GM12878 (cell line): ENCODE measurements around the gene POLR3E. TPM values are rescaled to one million over a fixed set of nuclear protein-coding genes. Genes with fewer than 3 reads are reported as not detected.

Source experiments
- ATAC-seq: fragments of 200-7000 bp; cut with Tn5 transposase; 3 replicates; pipeline ENCODE4 v1.9.1; 2020; ENCODE audit warnings: mild to moderate bottlenecking, moderate library complexity
- BruUV-seq: library from RNA; stranded (reverse); fragments of 400-500 nt; replicated peaks from 2 replicates; lab custom pipeline; 2021; lab: Mats Ljungman, UMichigan
- CTCF ChIA-PET: fragments of 300-600 bp; sonication (Branson Sonifier 250); formaldehyde crosslinking; extraction: SDS; loops from one replicate; lab custom pipeline; 2021; ENCODE audit warnings: inconsistent platforms; lab: Yijun Ruan, JAX
- POLR2A ChIA-PET: fragments of 350-600 bp; formaldehyde crosslinking; extraction: SDS; loops from one replicate; lab custom pipeline; 2021; ENCODE audit warnings: inconsistent platforms; lab: Charles Lee
- RAD21 ChIA-PET: fragments of 300-600 bp; sonication (Branson Sonifier 250); formaldehyde crosslinking; loops from one replicate; lab custom pipeline; 2023; ENCODE audit warnings: antibody characterized with exemption; ENCODE audit not compliant: unreplicated experiment; lab: Charles Lee
- SMC1A ChIA-PET: fragments of 300-600 bp; sonication (Branson Sonifier 250); formaldehyde crosslinking; loops from one replicate; lab custom pipeline; 2023; ENCODE audit not compliant: unreplicated experiment, uncharacterized antibody; lab: Charles Lee
- DNase-seq: peaks from one replicate; pipeline ENCODE4 v3.0.0-alpha.2; 2011; ENCODE audit warnings: low read depth, low spot score
- FAIRE-seq: peaks from 3 replicates; lab custom pipeline; 2011; peaks lifted over from hg19 to GRCh38; lab: Jason Lieb, UNC
- H2AFZ ChIP-seq: 2 replicates; pipeline ENCODE4 v1.6.0; 2011; ENCODE audit warnings: low read depth, low read length, control low read depth; ENCODE audit not compliant: control insufficient read depth
- H3K27ac ChIP-seq: 2 replicates; pipeline ENCODE4 v1.5.1; 2011; ENCODE audit warnings: control low read depth; ENCODE audit not compliant: control insufficient read depth, insufficient read depth
- H3K27me3 ChIP-seq, 2 experiments: replicated peaks in 1 of 2; 2 replicates each; pipeline versions ENCODE4 v1.6.0 to v1.6.1; 2011; ENCODE audit warnings: low read length in 1 of 2; ENCODE audit not compliant: control insufficient read depth in 2 of 2, insufficient read depth in 2 of 2
- H3K36me3 ChIP-seq, 2 experiments: 2 replicates each; pipeline ENCODE4 v1.5.1; 2011; ENCODE audit warnings: low read length in 1 of 2; ENCODE audit not compliant: control insufficient read depth in 2 of 2, insufficient read depth in 2 of 2
- H3K4me1 ChIP-seq: 2 replicates; pipeline ENCODE4 v1.6.1; 2011; ENCODE audit warnings: mild to moderate bottlenecking, low read length, moderate library complexity, mixed read lengths; ENCODE audit not compliant: control insufficient read depth, insufficient read depth
- H3K4me2 ChIP-seq: 2 replicates; pipeline ENCODE4 v1.6.0; 2011; ENCODE audit warnings: control low read depth; ENCODE audit not compliant: control insufficient read depth, insufficient read depth
- H3K4me3 ChIP-seq: fragments of 200-600 bp; sonication (generic); 2 replicates; pipeline ENCODE4 v1.5.1; 2016
- H3K79me2 ChIP-seq: 2 replicates; pipeline ENCODE4 v1.6.0; 2011; ENCODE audit warnings: low read length; ENCODE audit not compliant: control insufficient read depth, insufficient read depth
- H3K9ac ChIP-seq: 2 replicates; pipeline ENCODE4 v1.8.0; 2011; ENCODE audit warnings: low read length, control low read depth, mixed read lengths; ENCODE audit not compliant: control insufficient read depth, insufficient read depth
- H3K9me3 ChIP-seq: replicated peaks from 3 replicates; pipeline ENCODE4 v1.5.1; 2011; ENCODE audit warnings: mild to moderate bottlenecking, low read length; ENCODE audit not compliant: control insufficient read depth, insufficient read depth
- H4K20me1 ChIP-seq: 2 replicates; pipeline ENCODE4 v1.6.0; 2011; ENCODE audit not compliant: control insufficient read depth, insufficient read depth
- ASH2L ChIP-seq: fragments of 300-600, 200-600 bp; sonication (generic); IDR thresholded peaks from 2 replicates; pipeline ENCODE4 v1.6.1; 2017; ENCODE audit warnings: low read depth, mild to moderate bottlenecking, borderline replicate concordance
- CBX5 ChIP-seq: sonication (generic); IDR thresholded peaks from 2 replicates; pipeline ENCODE4 v1.6.1; 2016; ENCODE audit warnings: low read depth, moderate library complexity, mild to moderate bottlenecking, inconsistent platforms
- CHD4 ChIP-seq: fragments of 200-600 bp; sonication (generic); IDR thresholded peaks from 2 replicates; pipeline ENCODE4 v1.6.1; 2016; ENCODE audit warnings: mild to moderate bottlenecking
- CREM ChIP-seq: IDR thresholded peaks from 2 replicates; pipeline ENCODE4 v1.6.1; 2014; ENCODE audit warnings: antibody characterized with exemption, low read depth
- JUND ChIP-seq: IDR thresholded peaks from 2 replicates; pipeline ENCODE4 v1.6.1; 2012; ENCODE audit warnings: low read depth, mild to moderate bottlenecking, low read length, improper control_type of control experiment, moderate library complexity
- KLF5 ChIP-seq: fragments of 450-650 bp; IDR thresholded peaks from 2 replicates; pipeline ENCODE4 v1.6.1; 2014; ENCODE audit warnings: mild to moderate bottlenecking; ENCODE audit not compliant: partially characterized antibody
- NR2C2 ChIP-seq: IDR thresholded peaks from 2 replicates; pipeline ENCODE4 v1.6.1; 2011; ENCODE audit warnings: borderline replicate concordance, low read depth; ENCODE audit not compliant: control insufficient read depth, insufficient read length
- NR2F1 ChIP-seq: fragments of 450-650 bp; conservative IDR thresholded peaks from 2 replicates; pipeline ENCODE4 v1.6.1; 2017; ENCODE audit warnings: mild to moderate bottlenecking
- POLR2AphosphoS5 ChIP-seq: IDR thresholded peaks from 2 replicates; pipeline ENCODE4 v1.6.1; 2011; ENCODE audit warnings: mild to moderate bottlenecking, low read length, inconsistent platforms
- POU2F2 ChIP-seq: IDR thresholded peaks from 3 replicates; pipeline ENCODE4 v1.6.1; 2011; ENCODE audit warnings: low read depth, mild to moderate bottlenecking, low read length, borderline replicate concordance
- RBBP5 ChIP-seq: fragments of 200-600 bp; sonication (generic); conservative IDR thresholded peaks from 2 replicates; pipeline ENCODE4 v1.6.1; 2016
- RELA ChIP-seq: fragments of 450-650 bp; IDR thresholded peaks from 2 replicates; pipeline ENCODE4 v1.8.0; 2014; ENCODE audit warnings: borderline replicate concordance; ENCODE audit not compliant: partially characterized antibody
- STAT1 ChIP-seq: fragments of 450-650 bp; conservative IDR thresholded peaks from 2 replicates; pipeline ENCODE4 v1.6.1; 2014; ENCODE audit warnings: antibody characterized with exemption, mild to moderate bottlenecking
- TCF7 ChIP-seq: IDR thresholded peaks from 2 replicates; pipeline ENCODE4 v1.6.1; 2014; ENCODE audit warnings: antibody characterized with exemption, borderline replicate concordance
- ZSCAN29 ChIP-seq: fragments of 450-650 bp; IDR thresholded peaks from 2 replicates; pipeline ENCODE4 v1.6.1; 2017; ENCODE audit warnings: mild to moderate bottlenecking, moderate library complexity
- WGBS: methylation state at CpG from one replicate; pipeline ENCODE4 v1.1.6; 2016; ENCODE audit warnings: low lambda C conversion rate; ENCODE audit not compliant: insufficient replicate concordance, insufficient coverage; ENCODE audit errors: missing lambda C conversion rate; 5-methylcytosine and 5-hydroxymethylcytosine counted together
- in situ Hi-C: fragments of 300-500 bp; cut with MboI; formaldehyde crosslinking; loops from 9 replicates; pipeline ENCODE4 v1.14.3; 2018; ENCODE audit warnings: mixed read lengths
- intact Hi-C: fragments of 100-400 bp; cut with micrococcal nuclease; formaldehyde crosslinking; loops from one replicate; pipeline ENCODE4 v1.14.2; 2022; ENCODE audit not compliant: unreplicated experiment
- polyA plus RNA-seq, 11 experiments: library from polyadenylated mRNA; depleted of rRNA in 4 of 11; unstranded in 6 of 11; stranded (reverse) in 5 of 11; fragments of >200 nt; fragmentation: Nextera tagmentation in 4 of 11; fragmentation: Illumina TruSeq in 1 of 11; extraction: Ambion mirVana in 4 of 11; extraction: Trizol in 1 of 11; gene quantifications; 1 replicate in 1 of 11; 2 replicates in 10 of 11; pipeline versions ENCODE4 v1.2.1 to v1.2.3, GENCODE V29; 2011 to 2016; ENCODE audit warnings: inconsistent platforms in 2 of 11, missing spikeins in 2 of 11, low read depth in 1 of 11
- total RNA-seq, 4 experiments: library from RNA; depleted of rRNA in 3 of 4; stranded (reverse); fragments of >200 nt in 3 of 4; fragmentation: Illumina TruSeq in 1 of 4; extraction: Trizol in 1 of 4; gene quantifications; 2 replicates each; pipeline versions ENCODE4 v1.2.1 to v1.2.3, GENCODE V29; 2013 to 2021
- TF ChIP-seq, protein P1 (sequence below): IDR thresholded peaks from 2 replicates; pipeline ENCODE4 v1.6.1; 2012; ENCODE audit warnings: low read depth, low read length, improper control_type of control experiment
- TF ChIP-seq, protein P2 (sequence below): IDR thresholded peaks from 2 replicates; pipeline ENCODE4 v1.6.1; 2011; ENCODE audit warnings: borderline replicate concordance, low read depth, mild to moderate bottlenecking, moderate library complexity, low read length; ENCODE audit not compliant: insufficient read depth, poor library complexity, severe bottlenecking

Gene POLR3E
- total and polyA plus RNA-seq, 10 of the 15 experiments (the other 5 are each of a cell fraction or from before 2014, with no cell fraction given): 11.1 to 79.5 (median 39.7) TPM

DNA sequence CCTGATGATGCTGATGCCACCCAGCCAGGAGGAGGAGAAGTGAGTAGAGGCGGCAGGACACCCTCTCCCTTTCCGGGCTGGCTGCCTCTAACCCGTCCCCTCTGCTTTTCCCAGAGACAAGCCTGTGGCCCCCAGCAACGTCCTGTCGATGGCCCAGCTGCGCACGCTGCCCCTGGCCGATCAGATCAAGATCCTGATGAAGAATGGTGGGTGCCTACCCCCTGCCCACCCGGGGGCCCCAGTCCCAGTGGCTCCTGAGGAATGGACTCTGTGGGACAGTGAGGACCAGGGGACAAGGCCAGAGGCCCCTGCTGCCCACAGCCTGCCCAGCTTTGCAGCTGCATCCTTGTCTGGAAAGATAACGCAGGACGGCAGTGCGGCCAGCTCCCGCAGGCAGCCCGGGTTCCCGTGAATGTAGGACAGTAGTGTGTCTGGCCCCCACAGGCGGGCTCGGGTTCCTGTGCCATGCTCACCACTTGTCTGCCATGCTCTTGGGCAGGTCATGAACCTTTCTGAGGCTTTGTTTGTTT, 19.9 kb downstream of the POLR3E start:
- H3K27me3 ChIP-seq: no peaks in the 10 kb centered on the region
- no peak overlapping the region for H3K4me3 ChIP-seq
- TF ChIP-seq RBBP5 (no peak), ASH2L (no peak), NR2F1 (no peak), STAT1 (no peak), NR2C2 (no peak), CBX5 (no peak), POLR2AphosphoS5 (no peak), ZSCAN29 (no peak)
- no peaks in the 10 kb centered on the region for H3K9me3 ChIP-seq
- in situ Hi-C loops: loop anchor here (25.0 kb wide), 1 partner anchor 245 kb away; no protein-coding TSS in a partner anchor
- CTCF ChIA-PET: interaction anchor here (0.6 kb wide), 1 partner anchor 1293 kb away, joined by 3 read pairs; no protein-coding TSS in a partner anchor
- BruUV-seq: no TSS peak
- H3K4me1 ChIP-seq: no peaks in the 10 kb centered on the region
- H2AFZ ChIP-seq: no peak overlapping the region
- no peak for FAIRE-seq
- SMC1A ChIA-PET: no interaction called here
- no peak overlapping the region for H3K9ac ChIP-seq
- H3K27ac ChIP-seq: no peak overlapping the region
- RAD21 ChIA-PET: no interaction called here
- POLR2A ChIA-PET: no interaction called here
- WGBS: 98% methylated on average over 17 of the region's 17 CpGs
- intact Hi-C loops: no loop called here
- no peak for ATAC-seq
- H3K79me2 ChIP-seq: 0 out of 2 replicates have a peak, but pooled peaks cover 2% of the 10 kb centered on the region
- no peak for DNase-seq
- H3K36me3 ChIP-seq: peaks cover 34 to 35% of the 10 kb centered on the region in 2 experiments
- H4K20me1 ChIP-seq: no peaks in the 10 kb centered on the region
- H3K4me2 ChIP-seq: no peak overlapping the region

DNA sequence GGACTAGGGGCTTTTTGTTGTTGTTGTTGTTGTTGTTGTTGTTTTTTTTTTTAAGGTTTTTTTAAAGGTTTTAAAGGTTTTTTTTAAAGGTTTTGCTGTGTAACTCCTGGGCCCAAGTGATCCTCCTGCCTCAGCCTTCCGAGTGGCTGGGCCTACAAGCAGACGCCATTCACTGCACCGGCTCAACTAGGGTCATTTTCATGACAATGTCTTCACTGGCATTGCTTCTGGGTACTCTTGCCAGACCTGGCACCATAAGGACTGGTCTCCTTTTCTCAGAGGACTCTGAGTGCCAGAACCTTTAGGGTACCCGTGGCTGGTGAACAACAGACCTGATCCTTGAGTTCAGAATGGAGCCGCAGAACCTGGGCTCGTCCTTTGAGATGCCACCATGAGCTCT, 20.4 kb downstream of the POLR3E start:
- Histone ChIP-seq H3K4me2 (no peak overlapping the region), H4K20me1 (no peaks in the 10 kb centered on the region), H3K9me3 (no peaks in the 10 kb centered on the region), H2AFZ (no peak overlapping the region), H3K27ac (no peak overlapping the region), H3K27me3 (no peaks in the 10 kb centered on the region), H3K36me3 (peaks cover 33 to 39% of the 10 kb centered on the region in 2 experiments), H3K4me1 (no peaks in the 10 kb centered on the region), H3K79me2 (0 out of 2 replicates have a peak, but pooled peaks cover 2% of the 10 kb centered on the region), H3K4me3 (no peak overlapping the region), H3K9ac (no peak overlapping the region)
- ChIA-PET SMC1A (interaction anchor here (1.2 kb wide), 1 partner anchor 123 kb away, joined by 3 read pairs; no protein-coding TSS in a partner anchor), CTCF (interaction anchor here (0.6 to 1.2 kb wide), 3 partner anchors 121 to 1294 kb away, joined by 3 to 4 read pairs (median 4); no protein-coding TSS in a partner anchor), RAD21 (no interaction called here), POLR2A (no interaction called here)
- intact Hi-C loops (no loop called here), in situ Hi-C loops (loop anchor here (25.0 kb wide), 1 partner anchor 245 kb away; no protein-coding TSS in a partner anchor)
- FAIRE-seq (no peak), ATAC-seq (no peak), DNase-seq (no peak)
- no TSS peak for BruUV-seq
- WGBS: 98% methylated on average over 6 of the region's 6 CpGs
- TF ChIP-seq JUND (no peak), CREM (no peak), RELA (no peak), CHD4 (no peak), KLF5 (no peak), TCF7 (no peak), POU2F2 (no peak), CBX5 (no peak)
- TF ChIP-seq, protein P1, sequence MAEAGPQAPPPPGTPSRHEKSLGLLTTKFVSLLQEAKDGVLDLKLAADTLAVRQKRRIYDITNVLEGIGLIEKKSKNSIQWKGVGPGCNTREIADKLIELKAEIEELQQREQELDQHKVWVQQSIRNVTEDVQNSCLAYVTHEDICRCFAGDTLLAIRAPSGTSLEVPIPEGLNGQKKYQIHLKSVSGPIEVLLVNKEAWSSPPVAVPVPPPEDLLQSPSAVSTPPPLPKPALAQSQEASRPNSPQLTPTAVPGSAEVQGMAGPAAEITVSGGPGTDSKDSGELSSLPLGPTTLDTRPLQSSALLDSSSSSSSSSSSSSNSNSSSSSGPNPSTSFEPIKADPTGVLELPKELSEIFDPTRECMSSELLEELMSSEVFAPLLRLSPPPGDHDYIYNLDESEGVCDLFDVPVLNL: no peak
- TF ChIP-seq, protein P2, sequence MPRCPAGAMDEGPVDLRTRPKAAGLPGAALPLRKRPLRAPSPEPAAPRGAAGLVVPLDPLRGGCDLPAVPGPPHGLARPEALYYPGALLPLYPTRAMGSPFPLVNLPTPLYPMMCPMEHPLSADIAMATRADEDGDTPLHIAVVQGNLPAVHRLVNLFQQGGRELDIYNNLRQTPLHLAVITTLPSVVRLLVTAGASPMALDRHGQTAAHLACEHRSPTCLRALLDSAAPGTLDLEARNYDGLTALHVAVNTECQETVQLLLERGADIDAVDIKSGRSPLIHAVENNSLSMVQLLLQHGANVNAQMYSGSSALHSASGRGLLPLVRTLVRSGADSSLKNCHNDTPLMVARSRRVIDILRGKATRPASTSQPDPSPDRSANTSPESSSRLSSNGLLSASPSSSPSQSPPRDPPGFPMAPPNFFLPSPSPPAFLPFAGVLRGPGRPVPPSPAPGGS: no peak
